Kidney (tissue), 14 donors: ENCODE data around the gene SNRPN. TPM values are rescaled to one million over a fixed set of nuclear protein-coding genes. Genes with fewer than 3 reads are reported as not detected.

Source experiments
- DNase-seq, 5 donors: peaks; one replicate each; pipeline ENCODE4 v3.0.0-alpha.2; 2013 to 2020
- FAIRE-seq: peaks from 2 replicates; lab custom pipeline; 2012; peaks lifted over from hg19 to GRCh38; lab: Jason Lieb, UNC
- H3K27ac ChIP-seq, 2 donors: one replicate each; pipeline ENCODE4 v1.7.0; 2013; ENCODE audit warnings: low read depth in 2 of 2, low read length in 2 of 2, inconsistent platforms in 1 of 2
- H3K27me3 ChIP-seq: one replicate; pipeline ENCODE4 v1.7.1; 2013; ENCODE audit warnings: low read length, inconsistent platforms; ENCODE audit not compliant: control insufficient read depth, insufficient read depth
- H3K36me3 ChIP-seq, 3 donors: one replicate each; pipeline versions ENCODE4 v1.7.0 to v1.7.1; 2013; ENCODE audit warnings: low read length in 3 of 3, control low read depth in 1 of 3, inconsistent platforms in 1 of 3; ENCODE audit not compliant: insufficient read depth in 3 of 3, control insufficient read depth in 2 of 3
- H3K4me1 ChIP-seq, 3 donors: one replicate each; pipeline versions ENCODE4 v1.7.0 to v1.7.1; 2013; ENCODE audit warnings: low read length in 3 of 3, inconsistent platforms in 1 of 3, low read depth in 1 of 3; ENCODE audit not compliant: control insufficient read depth in 2 of 3, insufficient read depth in 2 of 3
- H3K4me3 ChIP-seq, 3 donors: one replicate each; pipeline versions ENCODE4 v1.7.0 to v1.8.1; 2013; ENCODE audit warnings: low read length in 3 of 3, control low read depth in 1 of 3, inconsistent platforms in 1 of 3
- H3K9ac ChIP-seq, 3 donors: one replicate each; pipeline versions ENCODE4 v1.7.0 to v1.7.1; 2013; ENCODE audit warnings: low read length in 3 of 3, control low read depth in 1 of 3, inconsistent platforms in 1 of 3
- H3K9me3 ChIP-seq, 3 donors: one replicate each; pipeline versions ENCODE4 v1.7.0 to v1.7.1; 2013; ENCODE audit warnings: low read length in 3 of 3, control low read depth in 1 of 3, inconsistent platforms in 1 of 3; ENCODE audit not compliant: control insufficient read depth in 2 of 3, insufficient read depth in 1 of 3
- CTCF ChIP-seq: IDR thresholded peaks from 3 replicates; pipeline ENCODE4 v1.5.1; 2012; ENCODE audit warnings: mild to moderate bottlenecking, moderate library complexity, borderline replicate concordance; ENCODE audit not compliant: insufficient read depth; ENCODE audit errors: extremely low read depth
- intact Hi-C: fragments of 100-400 bp; cut with DNase I; formaldehyde crosslinking; loops from one replicate; pipeline ENCODE4 v1.11.1; 2022
- polyA plus RNA-seq: library from polyadenylated mRNA; stranded (reverse); fragments of 350-450 nt; fragmentation: Illumina TruSeq; extraction: RNeasy Lipid Tissue Mini Kit (QIAGEN cat#74804); gene quantifications from one replicate; pipeline ENCODE4 v1.2.3, GENCODE V29; 2014; ENCODE audit warnings: low read depth, low replicate concordance; ENCODE audit not compliant: insufficient read depth
- total RNA-seq: library from RNA; stranded (reverse); fragmentation: NEBNext Ultra II Directional; extraction: Animal tissue kit (Norgen Biotek cat#: 25700); gene quantifications from one replicate; pipeline ENCODE4 v1.2.1, GENCODE V29; 2021
- donor health status: control.
- donor health status: control.
- donor health status: control.
- donor health status: control.
- donor health status: control.
- donor health status: DM: yes; HTN: yes; CAD: no.
- donor health status: Normal renal cell carcinoma (clear cell type).

SNRPN gene
- total and polyA plus RNA-seq, 2 donors from 2014 or later: 134 to 411 TPM

DNA sequence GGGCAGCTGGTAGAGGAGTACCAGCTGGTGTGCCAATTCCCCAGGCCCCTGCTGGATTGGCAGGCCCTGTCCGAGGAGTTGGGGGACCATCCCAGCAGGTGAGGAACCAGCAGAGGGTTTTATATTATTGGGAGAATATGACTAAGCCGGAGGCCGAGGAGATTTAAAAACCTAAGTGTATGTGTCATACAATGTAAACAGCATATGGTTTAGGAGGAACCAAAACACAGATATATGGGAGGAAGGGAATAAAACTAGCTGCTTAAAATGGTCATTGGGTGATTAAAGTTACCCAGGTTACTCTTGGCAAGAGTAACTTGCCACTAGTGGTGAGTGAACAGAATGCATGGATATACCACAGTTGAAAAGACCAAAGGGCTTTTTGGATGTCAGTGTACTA, 22.1 kb downstream of the SNRPN start:
- H3K27me3 ChIP-seq: no peaks in the 10 kb centered on the region
- FAIRE-seq (no peak), DNase-seq (no peak)
- intact Hi-C loops: loop anchor here (5.0 kb wide), 1 partner anchor 50 kb away; no protein-coding TSS in a partner anchor
- H3K9ac ChIP-seq: no peak overlapping the region
- H3K4me3 ChIP-seq: no peak overlapping the region
- H3K27ac ChIP-seq: no peak overlapping the region
- peaks cover 0 to 4% (median 2%) of the 10 kb centered on the region in 3 donors for H3K9me3 ChIP-seq
- peaks cover 2 to 47% (median 28%) of the 10 kb centered on the region in 3 donors for H3K36me3 ChIP-seq
- H3K4me1 ChIP-seq: no peaks in the 10 kb centered on the region
- TF ChIP-seq CTCF: no peak

- no peak for TF ChIP-seq CTCF
- H3K9ac ChIP-seq: no peak overlapping the region
- intact Hi-C loops: loop anchor here (5.0 kb wide), 1 partner anchor 50 kb away; no protein-coding TSS in a partner anchor
- H3K4me3 ChIP-seq: no peak overlapping the region
- H3K27ac ChIP-seq: no peak overlapping the region
- FAIRE-seq: no peak
- H3K9me3 ChIP-seq: peaks cover 0 to 4% (median 2%) of the 10 kb centered on the region in 3 donors
- no peak for DNase-seq
- H3K36me3 ChIP-seq: peaks cover 2 to 55% (median 28%) of the 10 kb centered on the region in 3 donors
- no peaks in the 10 kb centered on the region for H3K4me1 ChIP-seq
- no peaks in the 10 kb centered on the region for H3K27me3 ChIP-seq
These were observed 22.9 kb downstream of the SNRPN start for GRCh38 chr15:24977686-24978085.

DNA sequence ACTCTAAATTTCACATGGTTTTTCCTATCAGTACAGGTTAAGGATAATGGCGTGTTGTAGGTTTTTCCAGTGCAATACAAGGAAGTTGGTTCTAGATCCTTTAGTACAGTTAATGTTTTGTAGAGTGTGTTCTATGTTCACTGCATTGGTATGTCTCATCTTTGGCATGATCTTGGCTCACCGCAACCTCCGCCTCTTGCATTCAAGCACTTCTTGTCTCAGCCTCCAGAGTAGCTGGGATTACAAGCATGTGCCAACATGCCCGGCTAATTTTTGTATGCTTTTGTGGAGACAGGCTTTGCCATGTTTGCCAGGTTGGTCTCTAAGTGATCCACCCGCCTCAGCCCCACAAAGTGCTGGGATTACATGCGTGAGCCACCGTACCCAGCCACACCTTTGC, 30.4 kb downstream of the SNRPN start:
- no peak overlapping the region for H3K9ac ChIP-seq
- FAIRE-seq (no peak), DNase-seq (no peak)
- TF ChIP-seq CTCF: no peak
- H3K27ac ChIP-seq: no peak overlapping the region
- intact Hi-C loops: no loop called here
- no peak overlapping the region for H3K4me3 ChIP-seq
- H3K36me3 ChIP-seq: peaks cover 0 to 19% (median 0%) of the 10 kb centered on the region in 3 donors
- H3K27me3 ChIP-seq: no peaks in the 10 kb centered on the region
- H3K9me3 ChIP-seq: peaks cover 0 to 3% (median 0%) of the 10 kb centered on the region in 3 donors
- H3K4me1 ChIP-seq: no peaks in the 10 kb centered on the region

DNA sequence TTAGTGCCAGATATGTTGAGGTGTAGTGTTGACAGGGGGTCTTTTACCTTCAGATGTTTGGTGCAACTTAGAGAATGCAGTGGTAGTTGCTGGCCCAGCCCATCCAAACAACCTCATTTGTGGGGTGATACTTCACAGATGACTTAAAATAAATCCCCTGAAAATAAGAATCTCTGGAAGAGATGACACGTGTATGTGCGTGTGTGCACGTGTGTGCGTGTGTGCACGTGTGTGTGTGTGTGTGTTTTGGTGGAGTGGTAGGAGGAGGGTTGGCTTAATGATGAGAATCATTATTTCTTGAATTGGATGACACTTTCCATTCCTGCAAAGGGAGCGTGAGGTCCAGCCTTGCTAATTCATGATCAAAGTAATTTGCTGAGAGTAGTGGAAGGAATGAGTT, 31.9 kb downstream of the SNRPN start:
- Histone ChIP-seq H3K4me3 (no peak overlapping the region), H3K27ac (no peak overlapping the region), H3K9me3 (peaks cover 0 to 2% (median 0%) of the 10 kb centered on the region in 3 donors), H3K27me3 (no peaks in the 10 kb centered on the region), H3K36me3 (peaks cover 0 to 15% (median 0%) of the 10 kb centered on the region in 3 donors), H3K4me1 (no peaks in the 10 kb centered on the region), H3K9ac (no peak overlapping the region)
- no peak for TF ChIP-seq CTCF
- DNase-seq (no peak), FAIRE-seq (no peak)
- intact Hi-C loops: no loop called here
